K562 (cell line): Measurements from ENCODE around the gene UBE2L5. TPM values are rescaled to one million over a fixed set of nuclear protein-coding genes. Genes with fewer than 3 reads are reported as not detected.

Experiments used
- EP300 ChIP-seq: IDR thresholded peaks from 2 replicates; pipeline ENCODE4 v1.6.1; 2012; ENCODE audit warnings: low read length, improper control_type of control experiment
- GTF2A2 ChIP-seq: IDR thresholded peaks from 2 replicates; pipeline ENCODE4 v1.6.1; 2016; ENCODE audit warnings: mild to moderate bottlenecking, missing genetic modification characterization, missing compliant biosample characterization
- HIVEP1 ChIP-seq: fragments of 250-450 bp; sonication (Bioruptor Pico); IDR thresholded peaks from 2 replicates; pipeline ENCODE4 v1.4.0; 2020; ENCODE audit warnings: mild to moderate bottlenecking
- SIN3A ChIP-seq, 2 experiments: fragments of 150-350 bp in 1 of 2; IDR thresholded peaks; 2 replicates each; pipeline ENCODE4 v1.6.1; 2011 to 2016; ENCODE audit warnings: borderline replicate concordance in 2 of 2, low read depth in 2 of 2, low read length in 2 of 2, mild to moderate bottlenecking in 2 of 2, moderate library complexity in 2 of 2; ENCODE audit not compliant: control insufficient read depth in 1 of 2
- SRSF1 ChIP-seq: fragments of 200-400 bp; formaldehyde crosslinking; IDR thresholded peaks from 2 replicates; pipeline ENCODE4 v1.6.1; 2017; ENCODE audit warnings: mild to moderate bottlenecking, low read depth, low read length, moderate library complexity
- polyA plus RNA-seq, 8 experiments: library from polyadenylated mRNA; depleted of rRNA in 4 of 8; stranded (reverse) in 5 of 8; unstranded in 3 of 8; fragments of >200 nt; fragmentation: Nextera tagmentation in 2 of 8; fragmentation: Illumina TruSeq in 1 of 8; extraction: Ambion mirVana in 2 of 8; extraction: Trizol in 1 of 8; gene quantifications; 2 replicates each; pipeline versions ENCODE4 v1.2.1 to v1.2.3, GENCODE V29; 2011 to 2014; ENCODE audit warnings: inconsistent platforms in 1 of 8, missing spikeins in 1 of 8
- total RNA-seq, 7 experiments: library from RNA; depleted of rRNA in 6 of 7; stranded (reverse); fragments of >200 nt in 6 of 7; fragmentation: Illumina TruSeq in 2 of 7; extraction: Trizol in 2 of 7; gene quantifications; 2 replicates each; pipeline versions ENCODE4 v1.2.1 to v1.2.3, GENCODE V29; 2011 to 2021; ENCODE audit warnings: low replicate concordance in 1 of 7
- TF ChIP-seq, protein P1 (sequence below), 2 experiments: fragments of 450-650 bp in 1 of 2; sonication (generic) in 1 of 2; formaldehyde crosslinking in 1 of 2; IDR thresholded peaks; 2 replicates each; pipeline versions ENCODE4 v1.7.1 to v1.9.0; 2016 to 2022; ENCODE audit warnings: inconsistent platforms in 1 of 2, mild to moderate bottlenecking in 1 of 2, missing genetic modification reagents in 1 of 2
- TF ChIP-seq, protein P2 (sequence below), 2 experiments: fragments of 450-650 bp; formaldehyde crosslinking in 1 of 2; IDR thresholded peaks; 2 replicates each; pipeline versions ENCODE4 v1.4.0 to v1.6.1; 2014 to 2020; ENCODE audit warnings: mild to moderate bottlenecking in 2 of 2, borderline replicate concordance in 1 of 2, low read depth in 1 of 2

Gene UBE2L5
- total and polyA plus RNA-seq, 9 of the 15 experiments (the other 6 are each of a cell fraction or from before 2014, with no cell fraction given) = 0.22 to 1.5 (median 0.86) TPM; not detected in 6

DNA sequence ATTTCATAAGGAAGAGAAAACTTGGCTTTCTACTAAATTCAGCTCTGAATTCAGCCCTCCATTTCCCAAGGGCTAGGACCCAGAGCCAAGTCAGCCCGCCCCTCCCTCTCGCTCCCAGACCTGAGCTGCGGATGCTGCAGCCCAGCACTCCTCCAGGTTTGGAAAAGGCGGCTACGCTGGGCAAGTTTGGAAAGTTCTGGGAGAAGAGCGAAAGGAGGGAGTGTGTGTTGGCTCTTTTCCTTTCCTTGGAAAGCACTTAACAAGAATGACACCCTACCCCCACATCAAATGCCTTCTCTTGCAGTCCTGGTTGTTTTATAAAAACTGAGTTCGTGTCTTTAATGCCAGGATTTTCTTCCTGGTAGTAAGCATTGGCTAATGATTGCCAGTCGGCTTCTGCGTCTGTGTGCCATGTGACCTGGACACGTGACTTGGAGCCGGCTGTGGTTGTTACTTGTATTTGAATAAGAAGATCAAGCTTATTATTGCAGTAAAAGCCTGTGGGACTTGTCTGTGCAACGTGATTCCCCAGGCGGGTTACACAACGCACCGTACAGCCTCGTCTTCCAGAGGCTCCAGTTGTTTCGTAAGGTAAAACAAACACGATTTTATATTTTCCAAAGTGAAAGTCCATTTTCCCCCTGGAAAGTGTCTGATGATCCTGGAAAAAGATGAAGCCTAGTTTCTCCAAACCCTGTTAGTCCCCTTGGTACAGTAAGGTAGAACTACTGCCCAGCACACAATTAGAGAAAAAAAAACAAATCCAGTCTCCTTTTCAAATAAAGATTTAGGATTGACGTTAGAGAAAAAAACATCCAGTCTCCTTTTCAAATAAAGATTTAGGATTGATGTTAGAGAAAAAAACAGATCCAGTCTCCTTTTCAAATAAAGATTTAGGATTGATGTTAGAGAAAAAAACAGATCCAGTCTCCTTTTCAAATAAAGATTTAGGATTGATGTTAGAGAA, 26.8 kb upstream of the UBE2L5 start (continued):
- TF ChIP-seq, protein P1, sequence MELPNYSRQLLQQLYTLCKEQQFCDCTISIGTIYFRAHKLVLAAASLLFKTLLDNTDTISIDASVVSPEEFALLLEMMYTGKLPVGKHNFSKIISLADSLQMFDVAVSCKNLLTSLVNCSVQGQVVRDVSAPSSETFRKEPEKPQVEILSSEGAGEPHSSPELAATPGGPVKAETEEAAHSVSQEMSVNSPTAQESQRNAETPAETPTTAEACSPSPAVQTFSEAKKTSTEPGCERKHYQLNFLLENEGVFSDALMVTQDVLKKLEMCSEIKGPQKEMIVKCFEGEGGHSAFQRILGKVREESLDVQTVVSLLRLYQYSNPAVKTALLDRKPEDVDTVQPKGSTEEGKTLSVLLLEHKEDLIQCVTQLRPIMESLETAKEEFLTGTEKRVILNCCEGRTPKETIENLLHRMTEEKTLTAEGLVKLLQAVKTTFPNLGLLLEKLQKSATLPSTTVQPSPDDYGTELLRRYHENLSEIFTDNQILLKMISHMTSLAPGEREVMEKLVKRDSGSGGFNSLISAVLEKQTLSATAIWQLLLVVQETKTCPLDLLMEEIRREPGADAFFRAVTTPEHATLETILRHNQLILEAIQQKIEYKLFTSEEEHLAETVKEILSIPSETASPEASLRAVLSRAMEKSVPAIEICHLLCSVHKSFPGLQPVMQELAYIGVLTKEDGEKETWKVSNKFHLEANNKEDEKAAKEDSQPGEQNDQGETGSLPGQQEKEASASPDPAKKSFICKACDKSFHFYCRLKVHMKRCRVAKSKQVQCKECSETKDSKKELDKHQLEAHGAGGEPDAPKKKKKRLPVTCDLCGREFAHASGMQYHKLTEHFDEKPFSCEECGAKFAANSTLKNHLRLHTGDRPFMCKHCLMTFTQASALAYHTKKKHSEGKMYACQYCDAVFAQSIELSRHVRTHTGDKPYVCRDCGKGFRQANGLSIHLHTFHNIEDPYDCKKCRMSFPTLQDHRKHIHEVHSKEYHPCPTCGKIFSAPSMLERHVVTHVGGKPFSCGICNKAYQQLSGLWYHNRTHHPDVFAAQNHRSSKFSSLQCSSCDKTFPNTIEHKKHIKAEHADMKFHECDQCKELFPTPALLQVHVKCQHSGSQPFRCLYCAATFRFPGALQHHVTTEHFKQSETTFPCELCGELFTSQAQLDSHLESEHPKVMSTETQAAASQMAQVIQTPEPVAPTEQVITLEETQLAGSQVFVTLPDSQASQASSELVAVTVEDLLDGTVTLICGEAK (IDR thresholded peaks at IDR 0.05) = peak; percentile 79
- TF ChIP-seq, protein P1 (CRISPR knock-in tag; IDR thresholded peaks at IDR 0.05) = peak; percentile 54; the same call in 1 of the 2 replicates
- TF ChIP-seq EP300 = no peak
- TF ChIP-seq SRSF1 = no peak
- TF ChIP-seq HIVEP1 (CRISPR knock-in tag) = no peak
- TF ChIP-seq SIN3A (IDR thresholded peaks at IDR 0.05; ENCODE audit: borderline replicate concordance in 2 of 2, control insufficient read depth in 1 of 2, low read depth in 2 of 2, low read length in 2 of 2) = no peak
- no peak for TF ChIP-seq GTF2A2 (tag)
- TF ChIP-seq, protein P2, sequence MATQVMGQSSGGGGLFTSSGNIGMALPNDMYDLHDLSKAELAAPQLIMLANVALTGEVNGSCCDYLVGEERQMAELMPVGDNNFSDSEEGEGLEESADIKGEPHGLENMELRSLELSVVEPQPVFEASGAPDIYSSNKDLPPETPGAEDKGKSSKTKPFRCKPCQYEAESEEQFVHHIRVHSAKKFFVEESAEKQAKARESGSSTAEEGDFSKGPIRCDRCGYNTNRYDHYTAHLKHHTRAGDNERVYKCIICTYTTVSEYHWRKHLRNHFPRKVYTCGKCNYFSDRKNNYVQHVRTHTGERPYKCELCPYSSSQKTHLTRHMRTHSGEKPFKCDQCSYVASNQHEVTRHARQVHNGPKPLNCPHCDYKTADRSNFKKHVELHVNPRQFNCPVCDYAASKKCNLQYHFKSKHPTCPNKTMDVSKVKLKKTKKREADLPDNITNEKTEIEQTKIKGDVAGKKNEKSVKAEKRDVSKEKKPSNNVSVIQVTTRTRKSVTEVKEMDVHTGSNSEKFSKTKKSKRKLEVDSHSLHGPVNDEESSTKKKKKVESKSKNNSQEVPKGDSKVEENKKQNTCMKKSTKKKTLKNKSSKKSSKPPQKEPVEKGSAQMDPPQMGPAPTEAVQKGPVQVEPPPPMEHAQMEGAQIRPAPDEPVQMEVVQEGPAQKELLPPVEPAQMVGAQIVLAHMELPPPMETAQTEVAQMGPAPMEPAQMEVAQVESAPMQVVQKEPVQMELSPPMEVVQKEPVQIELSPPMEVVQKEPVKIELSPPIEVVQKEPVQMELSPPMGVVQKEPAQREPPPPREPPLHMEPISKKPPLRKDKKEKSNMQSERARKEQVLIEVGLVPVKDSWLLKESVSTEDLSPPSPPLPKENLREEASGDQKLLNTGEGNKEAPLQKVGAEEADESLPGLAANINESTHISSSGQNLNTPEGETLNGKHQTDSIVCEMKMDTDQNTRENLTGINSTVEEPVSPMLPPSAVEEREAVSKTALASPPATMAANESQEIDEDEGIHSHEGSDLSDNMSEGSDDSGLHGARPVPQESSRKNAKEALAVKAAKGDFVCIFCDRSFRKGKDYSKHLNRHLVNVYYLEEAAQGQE (IDR thresholded peaks at IDR 0.05; ENCODE audit: borderline replicate concordance) = peak; percentile 65
- TF ChIP-seq, protein P2 (CRISPR knock-in tag; IDR thresholded peaks at IDR 0.05; ENCODE audit: low read depth) = no peak
